Skeletal muscle tissue (tissue), 4 donors: ENCODE results near the gene AACS. TPM values are rescaled to one million over a fixed set of nuclear protein-coding genes. Genes with fewer than 3 reads are reported as not detected.

Experiments
- H3K27ac ChIP-seq: one replicate; pipeline ENCODE4 v1.7.0; 2013; ENCODE audit warnings: mild to moderate bottlenecking, low read depth, low read length, inconsistent platforms
- H3K27me3 ChIP-seq, 3 donors: one replicate each; pipeline ENCODE4 v1.7.0; 2013; ENCODE audit warnings: low read length in 3 of 3; ENCODE audit not compliant: control insufficient read depth in 3 of 3, insufficient read depth in 3 of 3
- H3K36me3 ChIP-seq, 3 donors: one replicate each; pipeline ENCODE4 v1.7.0; 2013; ENCODE audit warnings: low read length in 3 of 3; ENCODE audit not compliant: control insufficient read depth in 3 of 3, insufficient read depth in 3 of 3
- H3K4me1 ChIP-seq, 3 donors: one replicate each; pipeline ENCODE4 v1.7.0; 2013; ENCODE audit warnings: low read length in 3 of 3, mild to moderate bottlenecking in 3 of 3; ENCODE audit not compliant: control insufficient read depth in 3 of 3, insufficient read depth in 3 of 3
- H3K4me3 ChIP-seq, 3 donors: one replicate each; pipeline ENCODE4 v1.7.0; 2013; ENCODE audit warnings: low read length in 3 of 3
- H3K9ac ChIP-seq, 3 donors: one replicate each; pipeline ENCODE4 v1.7.0; 2013; ENCODE audit warnings: low read length in 3 of 3, mild to moderate bottlenecking in 3 of 3, moderate library complexity in 2 of 3, low read depth in 1 of 3
- H3K9me3 ChIP-seq, 3 donors: one replicate each; pipeline ENCODE4 v1.7.0; 2013; ENCODE audit warnings: low read length in 3 of 3; ENCODE audit not compliant: control insufficient read depth in 3 of 3
- total RNA-seq: library from RNA; depleted of rRNA; stranded (reverse); fragments of >200 nt; gene quantifications from one replicate; pipeline ENCODE4 v1.2.3, GENCODE V29; 2014
- donor health status: Osteomylitis.

AACS gene
- total RNA-seq, 1 donor from 2014 or later = 19.3 TPM

DNA sequence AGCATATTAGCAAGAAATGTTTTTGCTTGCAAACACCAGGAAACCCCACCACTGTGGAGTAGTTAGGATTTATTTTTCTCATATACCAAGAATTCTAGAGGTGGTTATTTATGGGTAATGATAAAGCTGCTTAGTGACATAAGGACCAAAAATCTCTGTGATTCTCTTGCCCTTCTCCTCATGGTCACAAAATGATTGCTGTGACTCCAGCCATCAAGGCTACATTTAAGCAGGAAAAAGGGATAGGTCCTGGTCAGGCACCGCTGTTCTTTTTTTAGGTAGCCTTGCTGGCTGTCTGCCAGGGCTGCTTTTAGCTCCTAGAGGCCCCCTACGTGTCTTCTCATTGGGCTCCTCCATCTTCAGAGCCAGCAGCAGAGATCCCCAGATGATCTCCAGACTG is 104.2 kb downstream of the AACS start:
- no peaks in the 10 kb centered on the region for H3K36me3 ChIP-seq
- no peak overlapping the region for H3K27ac ChIP-seq
- H3K9me3 ChIP-seq = peaks cover 0 to 3% (median 0%) of the 10 kb centered on the region in 3 donors
- no peaks in the 10 kb centered on the region for H3K4me1 ChIP-seq
- H3K9ac ChIP-seq = no peak overlapping the region
- peaks cover 0 to 13% (median 10%) of the 10 kb centered on the region in 3 donors for H3K27me3 ChIP-seq
- H3K4me3 ChIP-seq = no peak overlapping the region

GRCh38 chr12:125169870-125170269 is 104.6 kb downstream of the AACS start:
- Histone ChIP-seq H3K9ac (no peak overlapping the region), H3K27ac (no peak overlapping the region), H3K27me3 (peaks cover 0 to 12% (median 10%) of the 10 kb centered on the region in 3 donors), H3K4me3 (no peak overlapping the region), H3K36me3 (no peaks in the 10 kb centered on the region), H3K9me3 (peaks cover 0 to 3% (median 0%) of the 10 kb centered on the region in 3 donors), H3K4me1 (no peaks in the 10 kb centered on the region)

DNA sequence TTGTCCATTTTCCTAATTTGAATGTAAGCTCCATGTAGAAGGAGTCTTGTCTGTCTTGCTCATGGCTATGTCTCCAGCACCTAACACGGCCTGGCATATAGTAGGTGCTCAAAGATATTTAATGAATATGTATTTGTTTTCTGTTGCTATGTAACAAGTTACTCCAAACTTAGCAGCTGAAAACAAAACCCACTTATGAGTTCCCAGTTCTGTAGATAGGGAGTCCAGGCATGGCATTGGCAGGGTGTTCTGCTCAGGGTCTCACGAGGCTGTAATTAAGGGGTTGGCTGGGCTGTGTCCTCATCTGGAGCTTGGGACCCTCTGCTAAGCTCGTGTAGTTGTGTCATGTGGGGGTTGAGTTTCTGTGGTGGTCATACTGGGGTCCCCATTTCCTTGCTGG is 106.0 kb downstream of the AACS start:
- Histone ChIP-seq H3K9me3 (peaks cover 0 to 5% (median 0%) of the 10 kb centered on the region in 3 donors), H3K36me3 (no peaks in the 10 kb centered on the region), H3K4me1 (no peaks in the 10 kb centered on the region), H3K4me3 (no peak overlapping the region), H3K27me3 (peaks cover 0 to 12% (median 6%) of the 10 kb centered on the region in 3 donors), H3K27ac (no peak overlapping the region), H3K9ac (no peak overlapping the region)

GRCh38 chr12:125172231-125172850 is 107.1 kb downstream of the AACS start:
- Histone ChIP-seq H3K27ac (no peak overlapping the region), H3K27me3 (peaks cover 0 to 15% (median 15%) of the 10 kb centered on the region in 3 donors), H3K9me3 (peaks cover 0 to 5% (median 0%) of the 10 kb centered on the region in 3 donors), H3K9ac (no peak overlapping the region), H3K4me3 (no peak overlapping the region), H3K4me1 (no peaks in the 10 kb centered on the region), H3K36me3 (no peaks in the 10 kb centered on the region)

- no peaks in the 10 kb centered on the region for H3K4me1 ChIP-seq
- peaks cover 0 to 22% (median 17%) of the 10 kb centered on the region in 3 donors for H3K27me3 ChIP-seq
- H3K36me3 ChIP-seq = no peaks in the 10 kb centered on the region
- peaks cover 0 to 2% (median 0%) of the 10 kb centered on the region in 3 donors for H3K9me3 ChIP-seq
- no peak overlapping the region for H3K9ac ChIP-seq
- no peak overlapping the region for H3K4me3 ChIP-seq
- H3K27ac ChIP-seq = no peak overlapping the region
These were observed 110.3 kb downstream of the AACS start for GRCh38 chr12:125175576-125175975.

- Histone ChIP-seq H3K27ac (no peak overlapping the region), H3K9ac (no peak overlapping the region), H3K4me1 (peaks cover under 1 to 3% (median under 1%) of the 10 kb centered on the region in 3 donors), H3K4me3 (no peak overlapping the region), H3K9me3 (peaks cover 0 to 2% (median 0%) of the 10 kb centered on the region in 3 donors), H3K27me3 (peaks cover 10 to 37% (median 26%) of the 10 kb centered on the region in 3 donors), H3K36me3 (no peaks in the 10 kb centered on the region)
These were observed 113.0 kb downstream of the AACS start for GRCh38 chr12:125178222-125178621.

- Histone ChIP-seq H3K36me3 (no peaks in the 10 kb centered on the region), H3K4me1 (peaks cover 2 to 6% (median 2%) of the 10 kb centered on the region in 3 donors), H3K4me3 (no peak overlapping the region), H3K9me3 (peaks cover 0 to 2% (median 0%) of the 10 kb centered on the region in 3 donors), H3K27me3 (peaks cover 26 to 46% (median 30%) of the 10 kb centered on the region in 3 donors), H3K9ac (no peak overlapping the region), H3K27ac (no peak overlapping the region)
These were observed 114.9 kb downstream of the AACS start for GRCh38 chr12:125180144-125180543.

DNA sequence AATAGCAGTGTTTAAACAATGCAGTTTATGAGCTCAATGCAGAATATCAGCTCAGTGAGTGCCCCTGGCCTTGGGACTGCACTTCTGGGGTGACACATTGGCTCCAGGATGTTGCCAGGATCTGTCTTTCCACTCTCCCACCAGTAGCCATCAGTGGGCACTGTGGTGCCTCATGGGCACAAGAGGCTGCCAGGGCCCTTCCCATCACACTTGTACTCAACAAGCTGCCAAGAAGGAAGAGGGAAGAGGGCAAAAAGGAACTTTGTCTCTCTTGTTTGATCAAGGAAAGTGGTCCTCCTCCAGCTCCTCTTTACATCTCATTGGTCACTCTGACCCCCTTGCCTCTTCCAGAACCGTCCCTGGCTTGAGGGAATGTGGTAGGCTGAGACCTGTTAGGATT is 115.9 kb downstream of the AACS start:
- H3K4me3 ChIP-seq = no peak overlapping the region
- no peak overlapping the region for H3K27ac ChIP-seq
- no peaks in the 10 kb centered on the region for H3K9me3 ChIP-seq
- no peaks in the 10 kb centered on the region for H3K36me3 ChIP-seq
- no peak overlapping the region for H3K9ac ChIP-seq
- H3K27me3 ChIP-seq = peaks cover 28 to 52% (median 30%) of the 10 kb centered on the region in 3 donors
- H3K4me1 ChIP-seq = peaks cover 2 to 6% (median 6%) of the 10 kb centered on the region in 3 donors

GRCh38 chr12:125183187-125184067 is 118.2 kb downstream of the AACS start:
- Histone ChIP-seq H3K9me3 (no peaks in the 10 kb centered on the region), H3K36me3 (no peaks in the 10 kb centered on the region), H3K27me3 (peaks cover 36 to 48% (median 39%) of the 10 kb centered on the region in 3 donors), H3K9ac (no peak overlapping the region), H3K27ac (no peak overlapping the region), H3K4me1 (peaks cover 5 to 15% (median 14%) of the 10 kb centered on the region in 3 donors), H3K4me3 (no peak overlapping the region)
